ENCODE data around the gene TPD52L1. TPM values are rescaled to one million over a fixed set of nuclear protein-coding genes. Genes with fewer than 3 reads are reported as not detected.

TPD52L1 gene
- total and polyA plus RNA-seq, 2 of the 4 experiments (the other 2 are of a cell fraction): 10.2 to 13.5 TPM

- H3K27me3 ChIP-seq (ENCODE audit: control insufficient read depth, insufficient read depth, low read length): no peaks in the 10 kb centered on the region
- no peaks in the 10 kb centered on the region for H4K20me1 ChIP-seq (ENCODE audit: insufficient read depth, low read length)
- no peak overlapping the region for H4K5ac ChIP-seq (ENCODE audit: low read depth, low read length)
- no peak overlapping the region for H3K4me3 ChIP-seq (ENCODE audit: insufficient read depth, low read depth, low read length)
- H3K56ac ChIP-seq (ENCODE audit: extremely low read depth, insufficient read depth, low read length): no peak overlapping the region
- in situ Hi-C loops (cut with MboI; ENCODE audit: low sequenced_read_pairs) (no loop called here), dilution Hi-C loops (cut with HindIII; ENCODE audit: low sequenced_read_pairs, unreplicated experiment) (no loop called here), intact Hi-C loops (cut with micrococcal nuclease) (no loop called here)
- H2BK20ac ChIP-seq (ENCODE audit: low read depth, low read length): no peak overlapping the region
- CTCF ChIA-PET: no interaction called here
- no peak overlapping the region for H3K9ac ChIP-seq (ENCODE audit: low read depth, low read length)
- H2BK120ac ChIP-seq (ENCODE audit: low read depth, low read length): no peak overlapping the region
- no peak overlapping the region for H2AK5ac ChIP-seq (ENCODE audit: low read depth, low read length)
- H3K14ac ChIP-seq (replicated peaks; ENCODE audit: low read depth, low read length): no peak overlapping the region
- no peak overlapping the region for H4K8ac ChIP-seq (ENCODE audit: low read depth in 2 of 2, low read length in 2 of 2)
- 100% methylated on average over 1 of the region's 6 CpGs; no CpG with 5 or more reads in 1 of the 2 experiments for WGBS, 2 experiments (ENCODE audit: extremely low coverage in 2 of 2, insufficient read length in 1 of 2)
- no peak overlapping the region for H2AK9ac ChIP-seq (replicated peaks; ENCODE audit: low read depth, low read length, poor library complexity)
- no TSS peak for BruUV-seq (replicated peaks)
- no peaks in the 10 kb centered on the region for H3K36me3 ChIP-seq (ENCODE audit: control insufficient read depth, insufficient read depth, low read length)
- POLR2A ChIA-PET (ENCODE audit: unreplicated experiment): no interaction called here
- no peaks in the 10 kb centered on the region for H3K9me1 ChIP-seq (ENCODE audit: insufficient read depth, low read length)
- H3K18ac ChIP-seq (ENCODE audit: low read depth, low read length): no peak overlapping the region
- TF ChIP-seq CEBPB (IDR thresholded peaks at IDR 0.05; ENCODE audit: low read depth, low read length) (no peak), NFE2L2 (IDR thresholded peaks at IDR 0.05; ENCODE audit: low read depth, low read length) (no peak), RAD21 (IDR thresholded peaks at IDR 0.05; ENCODE audit: low read length) (no peak), BHLHE40 (IDR thresholded peaks at IDR 0.05; ENCODE audit: low read depth, low read length) (no peak), FOS (IDR thresholded peaks at IDR 0.05; ENCODE audit: low read depth, low read length) (no peak), CHD1 (IDR thresholded peaks at IDR 0.05; ENCODE audit: low read depth, low read length) (no peak), ELK1 (IDR thresholded peaks at IDR 0.05; ENCODE audit: borderline replicate concordance, low read depth, low read length) (no peak)
- no peak overlapping the region for H4K91ac ChIP-seq (ENCODE audit: insufficient read depth, low read depth, low read length)
- H3K4ac ChIP-seq (ENCODE audit: low read depth, low read length): no peak overlapping the region
- no peak overlapping the region for H2BK15ac ChIP-seq (ENCODE audit: low read depth, low read length)
- H3K4me1 ChIP-seq (ENCODE audit: control insufficient read depth, insufficient read depth, low read length): peaks cover 9% of the 10 kb centered on the region
- H3K4me2 ChIP-seq (ENCODE audit: low read depth, low read length): no peak overlapping the region
- ATAC-seq (ENCODE audit: low read depth) (no peak), DNase-seq (no peak)
- no peak overlapping the region for H2AFZ ChIP-seq (replicated peaks; ENCODE audit: low read length, poor library complexity)
- no peak overlapping the region for H3K23ac ChIP-seq (ENCODE audit: low read depth, low read length)
- H3K9me3 ChIP-seq (ENCODE audit: control insufficient read depth, insufficient read depth, low read length): no peaks in the 10 kb centered on the region
- H2BK5ac ChIP-seq (ENCODE audit: low read depth, low read length, poor library complexity, severe bottlenecking): no peak overlapping the region
- no peaks in the 10 kb centered on the region for H3K79me1 ChIP-seq (ENCODE audit: low read depth in 1 of 2, low read length in 2 of 2)
- H3K27ac ChIP-seq (ENCODE audit: insufficient read depth, low read length): no peak overlapping the region
Measured at GRCh38 chr6:125227244-125227643, 73.7 kb downstream of the TPD52L1 start.

Measured in IMR-90 (cell line).